ENCODE results near the gene PALB2.
"Not testable (repeated sequence)": the region's sequence is repeated elsewhere in the genome, so short reads cannot be mapped to it uniquely, and the experiment has no call there.

PALB2 gene

GRCh38 chr16:23584186-23585076, 56.7 kb downstream of the PALB2 start:
- DNase-seq: no peak

- not testable (repeated sequence) for DNase-seq
These were observed 57.8 kb downstream of the PALB2 start for GRCh38 chr16:23583271-23583670.

GRCh38 chr16:23581764-23582163, 59.3 kb downstream of the PALB2 start:
- no peak for DNase-seq

GRCh38 chr16:23580391-23580790, 60.7 kb downstream of the PALB2 start:
- DNase-seq: no peak

- no peak for DNase-seq
These were observed 61.7 kb downstream of the PALB2 start for GRCh38 chr16:23579371-23579770.

- DNase-seq: peak in 7 of 56 donors; percentile 1 to 9 (median 3)
These were observed 62.8 kb downstream of the PALB2 start for GRCh38 chr16:23578101-23578830.

- no peak for DNase-seq
These were observed 63.6 kb downstream of the PALB2 start for GRCh38 chr16:23577493-23577892.

- DNase-seq: no peak
These were observed 65.3 kb downstream of the PALB2 start for GRCh38 chr16:23575834-23576233.

- no peak for DNase-seq
These were observed 67.3 kb downstream of the PALB2 start for GRCh38 chr16:23573817-23574216.

- DNase-seq: no peak
These were observed 68.7 kb downstream of the PALB2 start for GRCh38 chr16:23572394-23572793.

- DNase-seq: peak in 8 of 56 donors; percentile 1 to 37 (median 15)
These were observed 69.2 kb downstream of the PALB2 start for GRCh38 chr16:23571895-23572294.

GRCh38 chr16:23570992-23571632, 70.0 kb downstream of the PALB2 start:
- DNase-seq: peak in 8 of 56 donors; percentile 1 to 16 (median 6)

GRCh38 chr16:23567602-23568001, 73.5 kb downstream of the PALB2 start:
- DNase-seq: no peak

GRCh38 chr16:23566724-23567123, 74.4 kb downstream of the PALB2 start:
- DNase-seq: no peak

GRCh38 chr16:23564575-23565363, 76.3 kb downstream of the PALB2 start:
- DNase-seq: peak in 1 of 56 donors; percentile 4

- no peak for DNase-seq
These were observed 77.9 kb downstream of the PALB2 start for GRCh38 chr16:23563186-23563585.

- no peak for DNase-seq
These were observed 78.6 kb downstream of the PALB2 start for GRCh38 chr16:23562505-23562904.

GRCh38 chr16:23561586-23561985, 79.5 kb downstream of the PALB2 start:
- DNase-seq: no peak

- DNase-seq: peak in 14 of 56 donors; percentile 6 to 60 (median 36)
These were observed 83.1 kb downstream of the PALB2 start for GRCh38 chr16:23557779-23558702.
